ENCODE results near the gene AP4M1.

AP4M1 gene

DNA sequence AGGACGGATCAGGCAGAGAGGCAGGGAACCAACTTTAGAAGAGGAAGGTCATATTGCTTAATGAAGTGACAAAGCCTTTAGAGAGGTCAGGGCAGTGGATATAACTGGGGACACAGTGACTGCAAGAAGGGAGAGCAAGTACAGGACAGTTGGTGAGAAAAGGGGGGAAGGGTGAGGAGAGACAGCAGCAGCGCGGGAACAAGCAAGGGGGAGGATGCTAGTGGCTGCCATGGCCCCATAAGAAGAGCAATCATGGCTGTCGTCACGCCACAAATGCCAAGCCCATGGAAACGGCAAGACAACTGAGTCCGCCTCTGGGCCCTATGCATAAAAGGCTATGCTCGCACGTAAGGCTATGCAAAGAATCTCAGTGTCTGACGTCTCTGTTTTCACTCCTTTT is 29.0 kb upstream of the AP4M1 start:
- no peak overlapping the region for H3K9ac ChIP-seq (ENCODE audit: low read depth, low read length)
- no peaks in the 10 kb centered on the region for H3K27me3 ChIP-seq (ENCODE audit: control insufficient read depth, insufficient read depth, low read length)
- no peaks in the 10 kb centered on the region for H3K4me1 ChIP-seq (ENCODE audit: control insufficient read depth, insufficient read depth, low read length)
- peaks cover 82% of the 10 kb centered on the region for H3K36me3 ChIP-seq (ENCODE audit: control insufficient read depth, insufficient read depth, low read length)
- peaks cover 24% of the 10 kb centered on the region for H3K9me3 ChIP-seq (ENCODE audit: control insufficient read depth, insufficient read depth, low read length)
- H3K4me3 ChIP-seq (ENCODE audit: low read depth, low read length): no peak overlapping the region

DNA sequence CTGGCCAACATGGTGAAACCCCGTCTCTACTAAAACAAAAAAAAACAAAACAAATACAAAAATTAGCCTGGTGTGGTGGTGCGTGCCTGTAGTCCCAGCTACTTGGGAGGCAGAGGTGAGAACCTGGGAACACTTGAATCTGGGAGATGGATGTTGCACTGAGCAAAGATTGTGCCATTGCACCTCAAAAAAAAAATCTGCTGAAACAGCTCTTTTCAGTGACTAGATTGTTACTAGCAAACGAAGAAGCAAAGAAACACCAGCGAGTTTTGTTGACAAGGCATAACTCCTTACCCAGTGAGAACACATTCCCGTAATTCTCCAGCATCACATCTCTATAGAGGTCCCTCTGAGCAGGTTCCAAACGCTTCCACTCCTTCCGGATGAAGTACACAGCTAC is 26.6 kb upstream of the AP4M1 start:
- H3K4me3 ChIP-seq (ENCODE audit: low read depth, low read length): no peak overlapping the region
- no peak overlapping the region for H3K9ac ChIP-seq (ENCODE audit: low read depth, low read length)
- peaks cover 24% of the 10 kb centered on the region for H3K9me3 ChIP-seq (ENCODE audit: control insufficient read depth, insufficient read depth, low read length)
- H3K36me3 ChIP-seq (ENCODE audit: control insufficient read depth, insufficient read depth, low read length): peaks cover 85% of the 10 kb centered on the region
- no peaks in the 10 kb centered on the region for H3K4me1 ChIP-seq (ENCODE audit: control insufficient read depth, insufficient read depth, low read length)
- no peaks in the 10 kb centered on the region for H3K27me3 ChIP-seq (ENCODE audit: control insufficient read depth, insufficient read depth, low read length)

DNA sequence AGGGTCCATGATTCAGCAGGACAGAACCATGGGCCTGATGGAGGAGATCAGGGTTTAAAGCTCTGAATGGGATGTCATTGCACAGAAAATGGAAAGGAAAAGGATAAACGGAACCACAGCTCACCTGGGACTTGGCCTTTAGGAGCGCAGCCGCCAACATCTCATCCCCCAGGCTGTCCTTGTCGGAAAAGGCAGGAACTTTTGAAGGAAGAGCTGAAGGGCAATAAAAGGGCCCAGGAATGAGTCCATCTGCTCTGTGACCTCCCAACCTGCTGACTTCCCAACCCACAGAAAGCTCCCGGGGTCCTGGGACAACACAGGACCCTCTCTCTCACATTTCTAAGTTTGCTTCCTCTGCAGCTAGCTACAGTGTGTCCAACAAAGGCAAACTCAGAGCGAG is 26.0 kb upstream of the AP4M1 start:
- no peak overlapping the region for H3K9ac ChIP-seq (ENCODE audit: low read depth, low read length)
- no peaks in the 10 kb centered on the region for H3K4me1 ChIP-seq (ENCODE audit: control insufficient read depth, insufficient read depth, low read length)
- peaks cover 80% of the 10 kb centered on the region for H3K36me3 ChIP-seq (ENCODE audit: control insufficient read depth, insufficient read depth, low read length)
- H3K27me3 ChIP-seq (ENCODE audit: control insufficient read depth, insufficient read depth, low read length): no peaks in the 10 kb centered on the region
- no peak overlapping the region for H3K4me3 ChIP-seq (ENCODE audit: low read depth, low read length)
- H3K9me3 ChIP-seq (ENCODE audit: control insufficient read depth, insufficient read depth, low read length): peaks cover 24% of the 10 kb centered on the region

DNA sequence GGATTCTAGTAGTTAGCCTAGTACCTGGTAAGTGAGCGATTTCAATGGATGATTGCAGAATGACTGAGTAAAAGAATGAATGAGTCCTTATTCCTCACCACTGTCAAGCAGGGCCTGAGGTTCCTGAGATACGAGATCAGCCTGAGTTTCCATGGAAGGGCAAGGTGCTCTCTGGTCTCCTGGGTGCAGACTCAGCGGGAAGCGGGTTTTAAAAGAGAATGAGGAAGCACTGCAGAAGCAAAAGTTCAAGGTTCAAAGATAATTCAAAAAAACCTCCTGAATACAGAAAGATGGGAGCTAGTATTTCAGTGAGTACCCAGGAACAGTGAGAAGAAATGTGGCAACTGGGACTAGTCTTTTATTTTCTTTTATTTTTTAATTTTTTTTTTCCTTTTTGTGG is 24.2 kb upstream of the AP4M1 start:
- Histone ChIP-seq H3K4me3 (ENCODE audit: low read depth, low read length) (no peak overlapping the region), H3K27me3 (ENCODE audit: control insufficient read depth, insufficient read depth, low read length) (no peaks in the 10 kb centered on the region), H3K4me1 (ENCODE audit: control insufficient read depth, insufficient read depth, low read length) (no peaks in the 10 kb centered on the region), H3K36me3 (ENCODE audit: control insufficient read depth, insufficient read depth, low read length) (peaks cover 62% of the 10 kb centered on the region), H3K9me3 (ENCODE audit: control insufficient read depth, insufficient read depth, low read length) (peaks cover 8% of the 10 kb centered on the region), H3K9ac (ENCODE audit: low read depth, low read length) (no peak overlapping the region)

DNA sequence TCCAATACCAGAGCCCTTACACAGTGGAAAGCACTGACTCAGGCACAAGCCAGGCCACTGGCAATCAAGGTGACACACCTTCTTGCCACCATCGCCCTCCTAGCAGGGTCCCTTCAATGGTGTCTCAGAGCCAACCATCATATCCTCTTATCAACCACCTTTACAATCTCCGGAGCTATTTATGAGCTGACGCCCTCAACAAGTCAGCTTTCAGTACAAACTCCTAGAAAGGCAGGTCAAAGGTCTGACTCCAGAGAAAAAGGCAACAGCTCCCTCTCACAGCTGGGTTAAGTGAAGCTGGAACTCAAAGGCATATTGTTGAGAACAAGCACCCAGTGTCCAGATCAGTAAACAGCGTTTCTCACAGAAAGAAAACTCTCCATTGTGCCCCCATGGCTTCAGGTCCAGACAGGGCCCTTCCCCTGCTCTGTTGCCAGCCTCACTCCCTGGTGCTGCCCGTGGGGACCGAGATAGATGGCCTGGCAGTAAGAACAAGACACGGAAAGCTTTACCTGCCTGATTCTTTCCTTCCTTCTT is 22.4 kb upstream of the AP4M1 start:
- Histone ChIP-seq H3K4me1 (ENCODE audit: control insufficient read depth, insufficient read depth, low read length) (peaks cover 6% of the 10 kb centered on the region), H3K36me3 (ENCODE audit: control insufficient read depth, insufficient read depth, low read length) (peaks cover 43% of the 10 kb centered on the region), H3K9ac (ENCODE audit: low read depth, low read length) (no peak overlapping the region), H3K4me3 (ENCODE audit: low read depth, low read length) (no peak overlapping the region), H3K9me3 (ENCODE audit: control insufficient read depth, insufficient read depth, low read length) (no peaks in the 10 kb centered on the region), H3K27me3 (ENCODE audit: control insufficient read depth, insufficient read depth, low read length) (no peaks in the 10 kb centered on the region)

DNA sequence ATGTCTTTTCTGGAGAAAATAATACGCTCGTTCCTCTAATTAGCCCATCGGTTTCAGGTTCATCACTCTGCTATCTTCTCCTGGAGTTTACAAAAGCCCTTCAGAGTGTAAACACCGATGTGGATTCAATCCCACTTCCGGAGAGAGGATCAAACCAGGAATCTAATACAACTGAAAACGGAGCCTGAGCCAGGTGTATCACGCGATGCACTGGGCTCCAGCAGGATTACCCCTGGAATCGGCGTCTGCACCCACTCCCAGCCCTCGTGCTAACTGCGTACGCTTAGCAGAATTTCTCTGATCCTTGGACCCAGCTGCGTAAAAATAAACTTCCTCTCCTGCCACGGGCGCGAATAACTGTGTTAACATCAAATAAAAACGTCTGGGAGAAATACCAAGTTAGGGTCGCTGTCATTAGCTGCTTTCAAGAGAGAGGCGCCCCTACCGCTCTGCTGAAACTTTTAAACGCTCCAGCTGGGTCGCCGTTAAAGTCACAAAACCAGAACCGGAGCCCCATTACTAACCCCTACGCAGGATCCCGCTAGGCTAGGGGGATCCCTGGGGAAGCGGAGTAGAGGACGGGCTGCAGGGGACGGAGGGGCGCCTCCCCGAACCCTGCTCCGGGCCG is 20.4 kb upstream of the AP4M1 start:
- Histone ChIP-seq H3K4me3 (ENCODE audit: low read depth, low read length) (peak overlapping the region; percentile 67), H3K9me3 (ENCODE audit: control insufficient read depth, insufficient read depth, low read length) (no peaks in the 10 kb centered on the region), H3K27me3 (ENCODE audit: control insufficient read depth, insufficient read depth, low read length) (no peaks in the 10 kb centered on the region), H3K36me3 (ENCODE audit: control insufficient read depth, insufficient read depth, low read length) (peaks cover 25% of the 10 kb centered on the region), H3K4me1 (ENCODE audit: control insufficient read depth, insufficient read depth, low read length) (peaks cover 6% of the 10 kb centered on the region), H3K9ac (ENCODE audit: low read depth, low read length) (peak overlapping the region; percentile 80)

DNA sequence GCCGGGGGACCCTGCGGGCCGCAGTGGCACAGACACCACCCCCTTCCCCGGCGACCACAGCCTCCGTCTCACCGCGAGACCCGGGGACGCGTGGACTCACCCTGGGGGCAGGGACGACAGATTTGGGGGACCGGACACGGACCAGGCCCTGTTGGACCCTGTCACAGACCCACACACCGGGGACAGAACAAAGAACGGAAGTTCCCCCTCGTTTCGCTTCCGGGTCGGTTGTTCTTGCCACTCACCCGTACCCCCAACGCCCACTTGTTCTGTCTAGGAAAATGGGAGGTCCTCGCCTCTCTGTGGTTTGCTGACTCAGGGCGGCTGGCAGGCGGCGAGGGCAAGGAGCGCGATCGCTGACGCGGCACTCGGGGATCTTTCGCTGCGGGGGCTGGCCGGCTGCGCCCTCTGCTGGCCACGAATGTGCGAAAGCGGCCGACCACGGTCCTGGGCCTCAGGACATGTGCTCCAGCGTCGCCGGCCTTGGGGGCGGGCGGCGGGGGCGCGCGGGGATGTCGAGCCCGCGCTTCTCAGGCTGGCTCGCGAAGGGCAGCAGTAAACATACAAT is 19.8 kb upstream of the AP4M1 start, which contains the start of gene ZNF3:
Gene ZNF3, minus strand, starts transcription at position 189 of the 568 bp plus-strand sequence. CDS start 4,366 bp downstream, outside the sequence.
- Histone ChIP-seq H3K27me3 (ENCODE audit: control insufficient read depth, insufficient read depth, low read length) (no peaks in the 10 kb centered on the region), H3K9ac (ENCODE audit: low read depth, low read length) (peak within 1 kb of the TSS; percentile 80), H3K36me3 (ENCODE audit: control insufficient read depth, insufficient read depth, low read length) (peaks cover 19% of the 10 kb centered on the region), H3K4me1 (ENCODE audit: control insufficient read depth, insufficient read depth, low read length) (peaks cover 6% of the 10 kb centered on the region), H3K4me3 (ENCODE audit: low read depth, low read length) (peak within 1 kb of the TSS; percentile 67), H3K9me3 (ENCODE audit: control insufficient read depth, insufficient read depth, low read length) (no peaks in the 10 kb centered on the region)

DNA sequence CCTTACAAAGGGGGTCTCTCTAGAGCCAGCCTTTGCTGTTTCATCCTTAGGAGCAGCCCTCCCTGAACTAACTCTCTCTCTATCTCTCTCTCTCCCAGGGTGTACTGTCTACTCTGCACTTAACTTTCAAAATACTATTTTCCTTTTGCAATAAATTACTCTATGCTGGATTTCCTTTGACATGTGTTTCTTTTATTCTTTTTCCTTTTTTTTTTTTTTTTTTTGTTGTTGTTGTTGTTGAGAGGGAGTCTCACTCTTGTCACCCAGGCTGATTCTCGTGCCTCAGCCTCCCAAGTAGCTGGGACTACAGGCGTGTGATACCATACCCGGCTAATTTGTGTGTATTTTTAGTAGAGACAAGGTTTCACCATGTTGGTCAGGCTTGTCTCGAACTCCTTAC is 18.5 kb upstream of the AP4M1 start:
- Histone ChIP-seq H3K36me3 (ENCODE audit: control insufficient read depth, insufficient read depth, low read length) (peaks cover 11% of the 10 kb centered on the region), H3K9me3 (ENCODE audit: control insufficient read depth, insufficient read depth, low read length) (no peaks in the 10 kb centered on the region), H3K9ac (ENCODE audit: low read depth, low read length) (no peak overlapping the region), H3K4me3 (ENCODE audit: low read depth, low read length) (peak overlapping the region; percentile 61), H3K27me3 (ENCODE audit: control insufficient read depth, insufficient read depth, low read length) (no peaks in the 10 kb centered on the region), H3K4me1 (ENCODE audit: control insufficient read depth, insufficient read depth, low read length) (peaks cover 6% of the 10 kb centered on the region)

DNA sequence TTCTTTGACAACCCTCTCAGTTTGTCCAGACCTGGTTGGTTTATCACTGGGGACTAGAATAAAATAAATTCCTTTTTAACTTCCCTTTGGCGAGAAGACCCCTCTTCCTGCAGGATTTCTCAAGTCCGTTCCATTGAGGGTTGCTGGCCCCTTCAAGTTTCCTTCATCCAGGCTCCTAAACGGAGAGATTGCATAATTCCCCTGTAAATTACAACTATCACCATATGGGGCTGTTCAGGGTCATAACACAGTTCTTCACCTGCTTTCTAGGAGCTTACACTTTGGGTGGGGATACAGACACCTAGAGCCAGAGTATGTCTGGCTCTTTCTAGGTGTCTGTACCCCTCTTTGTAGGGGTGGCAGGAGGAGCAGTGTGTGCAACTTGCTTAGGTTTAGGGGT is 15.9 kb upstream of the AP4M1 start:
- H3K9me3 ChIP-seq (ENCODE audit: control insufficient read depth, insufficient read depth, low read length): no peaks in the 10 kb centered on the region
- no peaks in the 10 kb centered on the region for H3K27me3 ChIP-seq (ENCODE audit: control insufficient read depth, insufficient read depth, low read length)
- H3K4me3 ChIP-seq (ENCODE audit: low read depth, low read length): no peak overlapping the region
- H3K36me3 ChIP-seq (ENCODE audit: control insufficient read depth, insufficient read depth, low read length): peaks cover 3% of the 10 kb centered on the region
- H3K9ac ChIP-seq (ENCODE audit: low read depth, low read length): no peak overlapping the region
- H3K4me1 ChIP-seq (ENCODE audit: control insufficient read depth, insufficient read depth, low read length): peaks cover 9% of the 10 kb centered on the region

DNA sequence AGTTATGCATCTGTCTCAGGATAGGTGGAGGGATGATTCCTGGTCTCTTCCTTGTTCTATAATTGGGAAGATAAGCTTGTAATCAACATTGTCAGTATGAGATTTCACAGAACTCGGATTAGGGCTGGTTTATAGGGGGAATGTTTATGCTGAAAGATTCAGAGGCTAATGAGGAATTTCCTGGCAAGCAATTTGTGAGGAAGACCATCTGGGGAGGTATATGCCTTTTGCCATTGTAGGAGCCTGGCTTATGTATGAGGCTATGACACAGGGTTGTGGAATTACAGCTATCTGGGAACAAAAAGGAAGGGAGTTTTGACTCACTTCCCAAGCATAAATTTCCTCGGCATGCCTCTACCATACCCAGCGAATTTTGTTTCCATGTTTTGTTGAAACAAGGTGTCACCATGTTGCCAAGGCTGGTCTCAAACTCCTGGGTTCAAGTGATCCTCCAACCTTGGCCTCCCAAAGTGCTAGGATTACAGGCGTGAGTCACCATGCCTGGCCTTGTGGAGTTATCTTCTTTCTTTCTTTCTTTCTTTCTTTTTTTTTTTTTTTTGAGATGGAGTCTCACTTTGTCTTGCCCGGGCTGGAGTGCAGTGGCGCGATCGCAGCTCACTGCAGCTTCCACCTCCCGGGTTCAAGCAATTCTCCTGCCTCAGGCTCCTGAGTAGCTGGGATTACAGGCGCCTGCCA is 14.2 kb upstream of the AP4M1 start:
- Histone ChIP-seq H3K36me3 (ENCODE audit: control insufficient read depth, insufficient read depth, low read length) (peaks cover 19% of the 10 kb centered on the region), H3K4me3 (ENCODE audit: low read depth, low read length) (no peak overlapping the region), H3K9me3 (ENCODE audit: control insufficient read depth, insufficient read depth, low read length) (no peaks in the 10 kb centered on the region), H3K4me1 (ENCODE audit: control insufficient read depth, insufficient read depth, low read length) (peaks cover 9% of the 10 kb centered on the region), H3K9ac (ENCODE audit: low read depth, low read length) (no peak overlapping the region), H3K27me3 (ENCODE audit: control insufficient read depth, insufficient read depth, low read length) (no peaks in the 10 kb centered on the region)

DNA sequence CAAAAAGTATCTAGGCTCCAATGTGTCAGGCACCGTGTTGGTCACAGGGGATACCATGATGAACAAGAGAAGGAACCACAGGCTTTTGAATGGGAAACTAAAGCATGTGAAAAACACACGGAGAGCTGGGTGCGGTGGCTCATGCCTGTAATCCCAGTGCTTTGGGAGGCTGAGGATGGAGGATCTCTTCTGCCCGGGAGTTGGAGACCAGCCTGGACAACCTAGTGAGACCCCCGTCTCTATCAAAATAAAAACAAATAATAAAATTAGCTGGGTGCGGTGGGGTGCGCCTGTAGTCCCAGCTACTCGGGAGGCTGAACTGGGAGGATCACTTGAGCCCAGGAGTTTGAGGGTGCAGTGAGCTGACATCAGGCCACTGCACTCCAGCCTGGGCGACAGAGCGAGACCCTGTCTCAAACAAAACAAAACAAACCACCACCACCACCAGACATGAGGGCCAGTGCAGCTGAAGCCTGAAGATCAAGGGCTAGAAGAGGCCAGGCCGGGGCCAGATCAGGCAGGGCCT is 13.3 kb upstream of the AP4M1 start:
- Histone ChIP-seq H3K27me3 (ENCODE audit: control insufficient read depth, insufficient read depth, low read length) (no peaks in the 10 kb centered on the region), H3K4me1 (ENCODE audit: control insufficient read depth, insufficient read depth, low read length) (peaks cover 3% of the 10 kb centered on the region), H3K4me3 (ENCODE audit: low read depth, low read length) (peak overlapping the region; percentile 71), H3K36me3 (ENCODE audit: control insufficient read depth, insufficient read depth, low read length) (peaks cover 26% of the 10 kb centered on the region), H3K9ac (ENCODE audit: low read depth, low read length) (peak overlapping the region; percentile 93), H3K9me3 (ENCODE audit: control insufficient read depth, insufficient read depth, low read length) (no peaks in the 10 kb centered on the region)
